Measurements from ENCODE around the gene LRG1. TPM values are rescaled to one million over a fixed set of nuclear protein-coding genes. Genes with fewer than 3 reads are reported as not detected.

LRG1 gene
- total and polyA plus RNA-seq, 9 of the 15 experiments (the other 6 are each of a cell fraction or from before 2014, with no cell fraction given): 1.5 to 11.9 (median 8.7) TPM

DNA sequence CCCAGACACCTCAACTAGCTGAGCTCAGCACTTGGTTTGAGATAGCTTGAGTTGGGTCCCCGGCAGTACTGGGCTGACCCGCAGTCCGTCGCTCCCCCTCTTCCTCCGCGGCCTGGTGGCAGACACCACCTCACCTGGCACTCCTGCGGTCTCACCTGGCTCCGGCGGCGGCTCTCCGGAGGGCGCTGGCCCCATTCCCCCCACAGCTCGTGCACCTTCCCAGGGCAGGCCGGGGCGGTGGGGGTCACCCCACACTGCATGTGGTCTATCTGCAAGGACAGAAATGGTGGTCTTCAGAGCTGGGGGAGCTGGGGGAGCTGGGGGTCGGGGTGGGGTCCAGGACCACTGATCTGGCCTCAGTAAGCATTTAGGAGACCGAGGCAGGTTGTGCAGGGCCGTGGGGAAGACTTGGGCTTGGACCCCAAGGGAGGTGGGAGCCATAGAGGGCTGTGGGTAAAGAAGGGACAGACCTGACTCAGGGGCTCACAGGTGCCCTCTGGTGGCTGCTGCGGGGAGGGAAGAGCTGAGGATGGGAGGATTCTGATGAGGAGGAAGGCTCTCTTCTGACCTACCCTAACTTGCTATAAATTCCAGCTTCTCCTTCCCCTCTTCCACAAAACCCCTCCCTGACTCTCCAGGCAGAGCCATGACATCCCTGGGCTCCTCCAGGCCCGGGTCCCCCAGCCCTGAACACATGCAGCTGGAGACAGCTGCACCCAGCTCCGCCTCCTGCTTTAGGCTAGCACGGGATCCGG, 14.9 kb downstream of the LRG1 start (continued):
- TF ChIP-seq REST (IDR thresholded peaks at IDR 0.05; ENCODE audit: borderline replicate concordance): peak; percentile 29; the same call in 1 of the 2 replicates
- no peak for TF ChIP-seq REST (CRISPR knock-in tag; IDR thresholded peaks at IDR 0.05; ENCODE audit: low read depth)
- no peak for TF ChIP-seq ZFP1 (CRISPR knock-in tag; IDR thresholded peaks at IDR 0.05)
- TF ChIP-seq BCOR (IDR thresholded peaks at IDR 0.05): peak; percentile 48; the same call in 1 of the 2 replicates
- TF ChIP-seq TCFL5 (CRISPR knock-in tag; conservative IDR thresholded peaks at IDR 0.05): no peak
- peak; percentile 20 to 58; a peak in 3 of 4 replicates for TF ChIP-seq RAD21 (CRISPR knock-in tag; conservative IDR thresholded peaks at IDR 0.05 in 1 of 2, IDR thresholded peaks at IDR 0.05 in 1 of 2)
- peak; percentile 39; the same call in 1 of the 2 replicates for TF ChIP-seq RB1 (IDR thresholded peaks at IDR 0.05; ENCODE audit: low read depth)
- TF ChIP-seq TFAM (CRISPR knock-in tag; conservative IDR thresholded peaks at IDR 0.05): no peak
- no peak for TF ChIP-seq FOXK1 (CRISPR knock-in tag; IDR thresholded peaks at IDR 0.05; ENCODE audit: borderline replicate concordance)
- TF ChIP-seq ZSCAN32 (CRISPR knock-in tag; IDR thresholded peaks at IDR 0.05): no peak
- TF ChIP-seq JUND (IDR thresholded peaks at IDR 0.05; ENCODE audit: borderline replicate concordance, low read depth, low read length): peak; percentile 47; the same call in 1 of the 2 replicates
- TF ChIP-seq JUND (tag; IDR thresholded peaks at IDR 0.05; ENCODE audit: borderline replicate concordance, low read depth, low read length): no peak
- TF ChIP-seq HCFC1 (IDR thresholded peaks at IDR 0.05; ENCODE audit: low read depth, low read length): 0 out of 2 replicates have a peak, but pooled peaks have one; percentile 25
- peak; percentile 64; the same call in 1 of the 2 replicates for TF ChIP-seq KLF16 (IDR thresholded peaks at IDR 0.05)
